SH-SY5Y (cell line): ENCODE measurements around the gene LMF1.

ENCODE experiments used
- GATA2 ChIP-seq: IDR thresholded peaks from 2 replicates; pipeline ENCODE4 v1.6.1; 2011; ENCODE audit warnings: mild to moderate bottlenecking, low read depth, low read length
- GATA3 ChIP-seq: IDR thresholded peaks from 2 replicates; pipeline ENCODE4 v1.6.1; 2011; ENCODE audit warnings: low read depth, mild to moderate bottlenecking, low read length, moderate library complexity

Gene LMF1

DNA sequence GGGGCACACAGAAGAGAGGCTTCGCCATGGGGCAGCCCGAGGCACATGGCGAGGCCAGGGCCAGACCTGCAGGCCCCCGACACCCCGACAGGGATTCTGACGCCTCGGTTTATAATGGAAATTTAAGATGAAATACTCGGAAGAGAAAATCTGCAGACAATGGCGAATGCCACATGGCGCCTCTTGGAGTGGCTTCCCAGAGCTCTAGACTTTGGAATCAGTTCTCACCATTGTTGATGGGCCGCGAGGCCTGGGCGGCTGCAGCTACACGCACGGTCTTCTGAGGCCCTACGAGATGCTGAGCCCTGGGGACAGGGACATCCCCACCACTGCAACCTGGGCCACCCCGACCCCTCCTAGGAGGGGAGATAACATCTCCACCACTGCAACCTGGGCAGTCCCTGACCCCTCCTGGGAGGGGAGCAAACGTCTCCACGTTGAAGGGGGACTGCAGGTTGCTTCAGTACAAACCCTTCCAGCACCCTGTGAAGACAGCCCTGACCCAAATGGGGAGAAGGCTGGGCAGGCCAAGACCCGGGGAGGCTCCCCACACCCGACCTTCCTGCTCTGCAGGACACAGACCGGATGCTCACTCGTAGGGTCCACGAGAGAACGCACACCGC, 56.9 kb downstream of the LMF1 start:
- no peak for TF ChIP-seq GATA3
- TF ChIP-seq GATA2: no peak

DNA sequence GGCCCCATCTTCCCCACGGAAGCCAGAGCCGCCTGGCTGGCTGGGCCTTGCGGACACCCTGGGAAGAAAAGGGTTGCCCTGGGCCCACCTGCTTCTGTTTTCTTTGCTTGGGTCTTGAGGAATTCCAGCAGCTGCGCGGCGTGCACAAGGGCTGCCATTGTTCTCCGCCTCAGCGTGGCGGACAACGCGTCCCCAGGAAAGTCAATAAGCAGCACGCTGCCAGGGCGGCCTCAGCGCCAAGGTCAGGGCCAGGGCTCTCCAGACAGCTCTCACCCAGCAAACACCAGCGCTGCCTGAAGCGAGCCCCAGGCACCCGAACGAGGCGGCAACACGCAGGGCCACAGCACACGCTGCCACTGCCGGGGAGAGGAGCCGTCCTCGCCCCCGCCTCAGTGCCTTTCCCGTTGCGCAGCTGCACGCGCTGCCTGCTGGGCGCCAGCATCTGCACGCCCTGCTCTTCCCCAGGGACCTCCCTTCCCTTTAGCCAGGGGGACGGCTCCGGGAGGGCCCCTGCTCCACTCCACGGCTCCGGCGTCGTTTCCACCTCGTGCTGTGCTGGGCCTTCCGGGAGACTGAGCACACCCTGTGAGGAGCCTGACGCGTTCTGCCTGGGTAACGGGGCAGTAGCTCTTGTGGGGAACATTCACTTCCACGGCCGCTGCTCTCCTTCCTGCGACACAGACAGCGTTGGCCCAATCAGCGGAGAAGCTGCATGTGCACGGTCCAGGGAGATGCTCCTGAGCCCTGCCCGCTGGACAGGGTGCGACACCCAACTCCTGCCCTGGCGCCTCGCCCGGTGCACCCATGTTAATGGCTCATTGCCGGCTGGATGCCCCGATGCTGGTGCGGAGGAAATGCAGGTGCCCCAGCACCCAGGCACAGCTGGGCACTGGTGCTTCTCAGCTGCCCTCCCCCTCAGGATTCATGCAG, 57.8 kb downstream of the LMF1 start:
- no peak for TF ChIP-seq GATA2
- TF ChIP-seq GATA3: no peak

DNA sequence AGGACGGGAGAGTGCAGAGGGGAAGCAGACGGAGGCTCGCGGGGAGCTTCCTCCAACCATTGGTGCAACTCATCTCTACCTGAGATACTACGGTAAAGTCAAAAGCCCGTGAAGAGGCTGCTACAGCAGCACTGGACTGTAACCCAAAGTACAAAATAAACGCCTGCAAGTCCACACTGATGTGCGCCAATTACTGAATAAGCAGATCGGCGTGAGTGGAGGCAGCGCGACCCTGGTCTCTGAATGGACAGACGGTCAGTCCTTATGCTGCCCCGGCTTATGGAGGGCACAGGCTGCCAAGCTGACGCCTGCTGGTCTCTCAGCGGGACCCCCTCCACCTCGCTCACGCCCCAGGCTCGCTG, 58.5 kb downstream of the LMF1 start:
- no peak for TF ChIP-seq GATA3
- TF ChIP-seq GATA2: no peak

DNA sequence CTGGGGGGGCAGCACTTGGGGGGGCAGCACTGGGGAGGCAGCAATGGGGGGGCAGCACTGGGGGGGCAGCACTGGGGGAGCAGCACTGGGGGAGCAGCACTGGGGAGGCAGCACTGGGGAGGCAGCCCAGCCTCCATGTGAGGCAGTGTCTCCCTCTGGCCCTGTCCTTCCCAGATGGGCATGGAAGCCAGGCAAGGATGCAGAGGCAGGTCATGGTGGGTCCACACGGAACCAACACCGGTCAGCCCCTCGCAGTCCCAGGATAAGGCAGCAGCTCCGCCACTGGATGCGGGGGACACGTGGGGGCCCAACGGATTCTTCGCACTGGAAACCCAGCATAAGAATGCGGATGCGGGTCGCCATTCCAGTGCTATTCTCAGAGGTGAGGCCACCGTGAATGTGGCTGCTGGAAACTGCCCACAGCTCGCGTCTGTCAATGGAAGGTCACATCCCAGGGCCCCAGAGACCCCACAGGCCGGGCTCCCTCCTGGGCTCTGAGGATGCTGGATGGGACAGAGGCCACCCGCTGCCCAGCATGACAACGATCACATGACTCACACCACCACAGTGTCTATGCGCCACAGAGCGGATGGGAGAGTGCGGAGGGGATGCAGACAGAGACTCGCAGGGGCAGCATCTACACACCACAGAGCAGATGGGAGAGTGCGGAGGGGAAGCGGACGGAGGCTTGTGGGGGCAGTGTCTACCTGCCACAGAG, 59.0 kb downstream of the LMF1 start:
- TF ChIP-seq GATA3 (no peak), GATA2 (no peak)

DNA sequence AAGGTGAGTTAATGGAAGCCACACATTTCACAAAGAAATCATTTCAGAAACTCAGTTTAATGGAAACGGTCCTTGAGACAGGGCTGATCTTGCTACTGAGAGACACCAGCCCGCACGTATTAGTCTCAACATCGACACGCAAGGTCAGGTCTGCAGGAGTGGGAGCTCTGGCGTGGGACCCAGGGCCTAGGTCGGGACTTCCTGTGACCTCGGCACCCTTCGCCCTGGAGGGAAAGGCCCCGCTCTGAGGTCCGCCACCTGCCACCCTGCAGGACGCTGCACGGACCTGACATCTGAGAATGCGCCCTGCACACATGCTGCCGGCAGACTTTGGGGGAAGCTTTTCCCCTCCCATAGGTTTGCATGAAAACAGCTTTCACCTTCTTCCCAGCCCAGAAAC, 59.7 kb downstream of the LMF1 start:
- TF ChIP-seq GATA2 (no peak), GATA3 (no peak)

DNA sequence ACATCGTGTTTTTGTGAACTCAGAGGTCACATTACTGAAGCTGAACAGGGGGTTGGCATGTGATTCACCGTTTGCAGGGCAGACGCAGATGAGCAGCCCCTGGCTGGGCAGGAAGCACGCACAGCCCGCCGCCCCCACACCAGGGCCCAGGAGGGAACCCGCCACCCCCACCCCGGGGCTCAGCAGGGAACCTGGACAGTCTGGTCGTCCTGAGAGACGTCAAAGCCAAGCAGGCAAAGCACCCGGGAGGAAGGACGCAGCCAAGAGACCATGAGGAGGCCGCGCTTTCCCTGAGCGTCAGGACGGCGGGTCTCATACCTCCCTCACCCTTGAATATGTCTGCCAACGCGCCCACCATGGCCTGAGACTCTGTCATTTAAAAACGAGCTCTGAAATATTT, 60.6 kb downstream of the LMF1 start:
- TF ChIP-seq GATA3: no peak
- TF ChIP-seq GATA2: no peak

DNA sequence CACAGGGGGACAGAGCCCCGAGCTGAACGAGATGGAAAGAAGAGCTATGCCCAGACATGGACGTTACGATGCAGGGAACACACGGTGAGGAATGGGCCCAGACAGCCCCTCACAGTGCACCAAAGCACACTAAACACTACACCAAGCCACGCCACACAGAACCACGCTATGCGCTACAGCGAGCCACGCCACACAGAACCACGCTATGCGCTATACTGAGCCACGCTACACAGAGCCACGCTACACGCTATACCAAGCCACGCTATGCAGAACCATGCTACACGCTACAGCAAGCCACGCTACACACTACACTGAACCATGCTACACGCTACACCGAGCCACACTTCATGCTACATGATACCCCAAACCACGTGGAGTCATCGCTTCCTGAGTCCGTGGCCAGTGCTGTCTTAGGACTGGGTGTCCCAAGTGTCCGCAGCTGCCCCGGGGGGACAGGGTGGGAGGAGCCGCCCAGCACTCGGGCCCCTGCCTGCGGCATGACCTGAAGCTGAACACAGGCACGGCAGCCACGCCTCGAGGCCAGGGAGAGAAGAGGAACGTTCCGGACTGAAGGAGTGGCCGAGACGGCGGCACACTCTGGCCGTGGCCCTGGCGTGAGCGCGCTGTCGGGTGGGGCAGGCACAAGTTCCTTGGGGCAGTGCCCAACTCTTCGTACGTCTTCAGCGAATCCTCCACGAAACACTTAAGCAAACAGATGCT, 61.3 kb downstream of the LMF1 start:
- TF ChIP-seq GATA2: no peak
- TF ChIP-seq GATA3: no peak

DNA sequence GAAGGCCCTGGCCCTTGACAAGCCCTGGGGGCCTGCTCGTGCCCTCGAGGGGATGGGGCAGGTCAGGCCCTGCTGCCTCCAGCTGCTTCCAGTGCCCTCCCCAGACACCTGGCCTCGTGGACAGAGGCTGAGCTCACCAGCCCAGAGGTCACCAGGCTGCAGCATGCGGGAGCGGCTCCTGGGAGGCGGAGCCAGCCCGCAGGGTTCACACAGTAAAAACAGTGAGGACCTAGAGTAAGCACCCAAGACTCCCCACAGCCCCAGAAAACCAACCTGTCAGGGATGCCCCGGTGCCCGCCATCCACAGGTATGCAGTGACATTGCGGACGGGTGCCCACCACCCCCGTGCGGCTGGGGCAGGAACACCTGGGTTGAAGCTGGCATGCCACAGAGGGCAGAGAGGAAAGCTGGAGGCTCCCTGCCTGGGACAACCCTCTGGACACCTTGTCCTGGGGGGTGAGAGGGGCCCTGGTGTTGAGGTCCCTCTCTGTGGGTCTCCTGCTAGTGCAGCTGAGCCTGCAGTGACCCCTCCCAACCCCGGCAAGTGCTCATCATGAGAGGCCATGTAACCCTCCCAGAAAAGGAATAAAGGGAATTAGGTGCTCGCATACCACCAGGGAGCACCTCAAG, 62.1 kb downstream of the LMF1 start:
- TF ChIP-seq GATA3: no peak
- no peak for TF ChIP-seq GATA2

DNA sequence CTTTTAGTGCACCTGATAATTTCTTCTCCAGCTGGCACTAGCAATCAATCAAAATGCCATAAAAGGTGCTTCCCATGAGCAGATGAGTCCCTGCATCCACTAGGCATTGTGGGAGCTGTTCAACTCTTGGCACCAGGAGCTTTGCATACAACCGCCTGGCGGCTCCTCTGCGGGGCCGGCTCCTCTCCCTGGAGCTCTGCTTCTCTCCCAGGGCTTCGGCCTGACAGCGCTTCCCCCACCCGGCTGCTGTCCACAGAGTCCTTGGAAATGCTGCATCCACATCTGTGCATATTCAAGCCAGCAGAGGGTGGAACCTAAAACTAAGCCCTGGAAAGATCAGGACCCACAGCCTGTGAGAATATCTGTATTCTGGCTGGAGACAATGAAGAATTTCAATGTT, 62.9 kb downstream of the LMF1 start:
- TF ChIP-seq GATA3 (no peak), GATA2 (no peak)

DNA sequence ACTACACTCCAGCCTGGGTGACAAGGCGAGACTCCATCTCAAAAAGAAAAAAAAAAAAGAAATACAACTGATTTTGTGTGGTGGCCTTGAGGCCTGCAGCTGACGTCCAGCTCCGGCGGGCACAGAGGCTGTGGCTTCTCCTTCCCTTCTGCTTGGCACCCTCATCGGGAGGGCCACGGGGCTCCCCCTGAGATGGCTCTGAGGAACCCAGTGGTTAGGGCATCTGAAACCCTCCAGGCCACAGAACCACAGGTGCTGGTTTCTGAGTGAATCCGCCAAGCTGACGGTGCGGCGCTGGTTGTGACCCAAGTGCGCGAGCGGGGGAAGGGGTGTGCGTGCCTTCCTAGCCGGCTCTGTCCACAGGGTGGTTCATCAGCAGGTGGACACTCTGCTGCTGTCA, 63.4 kb downstream of the LMF1 start:
- TF ChIP-seq GATA3 (no peak), GATA2 (no peak)

DNA sequence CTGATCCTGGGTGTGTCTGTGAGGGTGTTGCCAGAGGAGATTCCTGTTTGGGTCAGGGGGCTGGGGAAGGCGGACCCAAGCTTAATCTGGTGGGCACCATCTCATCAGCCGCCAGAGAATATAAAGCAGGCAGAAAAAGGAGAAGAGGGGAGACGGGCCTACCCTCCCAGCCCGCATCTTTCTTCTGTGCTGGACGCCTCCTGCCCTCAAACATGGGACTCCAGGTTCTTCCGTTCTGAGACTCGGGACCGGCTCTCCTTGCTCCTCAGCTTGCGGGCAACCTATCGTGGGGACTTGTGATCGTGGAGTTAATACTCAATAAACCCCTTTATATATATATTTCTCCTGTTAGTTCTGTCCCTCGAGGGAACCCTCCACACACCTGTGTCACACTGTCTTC, 64.5 kb downstream of the LMF1 start:
- TF ChIP-seq GATA2 (no peak), GATA3 (no peak)

DNA sequence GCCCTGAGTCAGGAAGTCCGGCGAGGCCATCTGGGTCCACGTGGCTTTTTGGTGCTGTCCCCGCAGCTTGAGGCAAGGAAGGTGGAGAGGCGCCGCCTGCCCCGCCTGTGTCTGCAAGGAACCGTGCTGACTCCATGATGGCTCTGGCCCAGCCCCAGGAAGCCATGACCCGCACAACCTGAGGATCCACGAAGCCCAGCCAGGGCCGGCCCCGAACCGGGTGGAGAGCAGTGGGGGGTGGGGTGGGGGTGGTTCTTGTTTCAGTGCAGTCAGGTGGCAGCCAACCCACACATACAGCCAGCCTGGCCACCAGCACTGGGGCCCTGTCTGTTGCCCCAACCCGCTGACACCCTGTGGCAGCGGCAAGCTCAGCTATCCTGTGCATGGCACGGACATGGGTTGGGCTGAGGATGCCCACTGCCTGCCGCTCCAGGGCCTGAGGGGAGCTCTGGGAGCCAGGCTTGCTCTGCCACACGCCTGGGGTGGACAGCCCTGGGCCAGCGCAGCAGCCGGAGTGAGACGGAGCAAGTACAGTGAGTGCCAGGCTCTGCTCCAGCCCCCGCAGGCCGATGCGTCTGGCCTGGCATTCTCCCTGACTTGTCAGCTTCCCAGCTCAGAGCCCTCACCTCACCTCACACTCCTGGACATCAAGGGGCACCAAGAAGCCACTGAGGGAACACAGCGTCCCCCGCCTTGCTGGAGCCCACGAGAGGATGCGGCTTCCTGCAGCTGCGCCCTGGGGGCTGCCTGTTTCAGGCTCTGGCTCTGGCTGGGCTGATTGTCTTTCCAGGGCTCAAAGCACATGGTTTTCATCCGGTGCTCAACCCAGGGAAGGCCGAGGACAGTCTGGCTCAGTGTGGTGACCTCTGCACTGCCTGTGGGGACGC, 68.8 kb downstream of the LMF1 start:
- TF ChIP-seq GATA2 (no peak), GATA3 (no peak)

DNA sequence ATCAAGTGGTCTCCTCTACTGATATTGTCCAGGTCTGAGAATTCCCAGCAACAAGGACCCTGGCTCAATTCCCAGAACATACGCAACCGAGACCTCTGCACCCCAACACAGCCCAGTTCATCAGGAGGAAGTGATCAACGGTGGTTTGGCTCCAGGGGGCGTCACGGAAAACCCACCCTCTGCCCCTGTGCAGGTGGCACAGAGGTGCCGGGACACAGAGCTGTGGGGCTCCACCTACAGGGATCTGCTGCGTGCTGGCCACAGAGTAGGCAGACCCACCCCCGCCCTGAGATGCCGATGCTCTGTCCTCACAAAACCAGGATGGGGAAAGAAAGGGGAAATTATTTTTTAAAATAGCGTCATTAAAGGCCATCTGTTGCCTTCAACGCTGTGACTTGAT, 69.6 kb downstream of the LMF1 start:
- TF ChIP-seq GATA3 (no peak), GATA2 (no peak)
